ENCODE results near the gene ZNF324B. TPM values are rescaled to one million over a fixed set of nuclear protein-coding genes. Genes with fewer than 3 reads are reported as not detected.
"Not testable (repeated sequence)": the region's sequence is repeated elsewhere in the genome, so short reads cannot be mapped to it uniquely, and the experiment has no call there.

ZNF324B gene
- total RNA-seq, 2 donors from 2014 or later = 8.8 to 14.4 TPM

GRCh38 chr19:58439576-58440554 lies 11.6 kb upstream of the ZNF324B start, which contains the start of gene ZNF132:
ZNF132 (minus strand) TSS chr19:58440153; CDS start chr19:58439821, 332 bp downstream.
- peaks cover 0 to 3% of the 10 kb centered on the region in 2 donors for H3K27me3 Mint-ChIP-seq

GRCh38 chr19:58440556-58440955 lies 10.9 kb upstream of the ZNF324B start:
- Mint-ChIP-seq H3K4me1 (ENCODE audit: low read depth in 2 of 2) (peaks cover 25 to 26% of the 10 kb centered on the region in 2 donors), H3K27ac (peak overlapping the region; percentile 83 to 85), H3K27me3 (peaks cover 0 to 3% of the 10 kb centered on the region in 2 donors), H3K36me3 (peaks cover 52% of the 10 kb centered on the region), H3K9me3 (peaks cover 22% of the 10 kb centered on the region), H3K4me3 (peak overlapping the region; percentile 92)
- ATAC-seq (no peak), DNase-seq (ENCODE audit: low spot score) (no peak)

More at GRCh38 chr19:58439576-58440554, 11.6 kb upstream of the ZNF324B start, which contains the start of gene ZNF132:
- DNase-seq (ENCODE audit: low spot score) (peak; percentile 98), ATAC-seq (peak; percentile 99)
- Mint-ChIP-seq H3K4me3 (peak within 1 kb of the TSS; percentile 92), H3K4me1 (ENCODE audit: low read depth in 2 of 2) (peaks cover 25 to 26% of the 10 kb centered on the region in 2 donors), H3K36me3 (peaks cover 59% of the 10 kb centered on the region), H3K27ac (peak within 1 kb of the TSS; percentile 83 to 85), H3K9me3 (peaks cover 22% of the 10 kb centered on the region)

- not testable (repeated sequence) for ATAC-seq; DNase-seq (ENCODE audit: low spot score); H3K27me3 Mint-ChIP-seq; H3K27ac Mint-ChIP-seq; H3K4me3 Mint-ChIP-seq
- Mint-ChIP-seq H3K4me1 (ENCODE audit: low read depth in 2 of 2) (peaks cover 23 to 26% of the 10 kb centered on the region in 2 donors), H3K9me3 (peaks cover 13% of the 10 kb centered on the region), H3K36me3 (peaks cover 34% of the 10 kb centered on the region)
These were observed 8.4 kb upstream of the ZNF324B start for GRCh38 chr19:58442986-58443385.

- Mint-ChIP-seq H3K36me3 (peaks cover 15% of the 10 kb centered on the region), H3K27me3 (peaks cover 12 to 22% of the 10 kb centered on the region in 2 donors), H3K4me1 (ENCODE audit: low read depth in 2 of 2) (peaks cover 18 to 19% of the 10 kb centered on the region in 2 donors)
- not testable (repeated sequence) for DNase-seq (ENCODE audit: low spot score); H3K9me3 Mint-ChIP-seq; H3K4me3 Mint-ChIP-seq; ATAC-seq; H3K27ac Mint-ChIP-seq
These were observed 2.6 kb upstream of the ZNF324B start for GRCh38 chr19:58448860-58449259.

GRCh38 chr19:58449980-58450379 lies 1.4 kb upstream of the ZNF324B start:
- peaks cover 12 to 18% of the 10 kb centered on the region in 2 donors for H3K27me3 Mint-ChIP-seq
- ATAC-seq; H3K9me3 Mint-ChIP-seq; H3K4me3 Mint-ChIP-seq; DNase-seq (ENCODE audit: low spot score): not testable (repeated sequence)
- peak overlapping the region in 1 of 2 donors; percentile 11 for H3K27ac Mint-ChIP-seq
- H3K36me3 Mint-ChIP-seq = peaks cover 15% of the 10 kb centered on the region
- H3K4me1 Mint-ChIP-seq (ENCODE audit: low read depth in 2 of 2) = peaks cover 19 to 20% of the 10 kb centered on the region in 2 donors

DNA sequence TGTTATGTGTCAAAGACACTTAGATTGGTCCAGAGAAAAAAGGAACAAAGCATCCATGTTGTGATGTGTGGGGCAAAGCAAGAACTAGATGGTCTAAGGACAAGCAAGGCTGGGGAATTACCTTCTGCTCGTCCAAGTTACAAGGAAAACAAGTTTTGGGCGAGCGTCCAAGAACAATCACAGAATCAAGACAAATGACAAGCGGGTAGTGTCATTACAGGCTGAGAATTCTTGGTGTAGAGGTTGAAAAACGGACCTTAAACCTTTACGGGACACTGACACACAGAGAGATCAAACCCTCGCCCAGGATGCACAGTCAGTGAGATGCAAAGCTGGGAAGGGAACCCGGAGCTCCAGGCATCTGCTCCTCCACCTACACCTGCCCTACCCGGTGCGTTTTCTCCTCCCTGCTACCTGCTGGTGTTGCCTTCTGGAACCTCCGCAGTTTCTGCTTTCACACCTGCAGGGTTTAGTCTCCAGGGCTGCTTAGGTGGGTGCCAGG lies 515 bp upstream of the ZNF324B start:
- peak overlapping the region; percentile 11 to 57 for H3K27ac Mint-ChIP-seq
- ATAC-seq = no peak

GRCh38 chr19:58453743-58454142 lies 2.3 kb downstream of the ZNF324B start:
- no peak for ATAC-seq
- Mint-ChIP-seq H3K4me3 (peak overlapping the region; percentile 38), H3K4me1 (ENCODE audit: low read depth in 2 of 2) (peaks cover 19 to 23% of the 10 kb centered on the region in 2 donors), H3K27me3 (peaks cover 0 to 9% of the 10 kb centered on the region in 2 donors), H3K27ac (no peak overlapping the region), H3K9me3 (no peaks in the 10 kb centered on the region), H3K36me3 (peaks cover 6% of the 10 kb centered on the region)
- DNase-seq (ENCODE audit: low spot score) = no peak

More for the DNA sequence above, 515 bp upstream of the ZNF324B start:
- no peaks in the 10 kb centered on the region for H3K9me3 Mint-ChIP-seq
- peaks cover 15% of the 10 kb centered on the region for H3K36me3 Mint-ChIP-seq
- H3K27me3 Mint-ChIP-seq = peaks cover 12 to 18% of the 10 kb centered on the region in 2 donors
- peaks cover 19 to 20% of the 10 kb centered on the region in 2 donors for H3K4me1 Mint-ChIP-seq (ENCODE audit: low read depth in 2 of 2)
- H3K4me3 Mint-ChIP-seq = peak overlapping the region; percentile 93
- DNase-seq (ENCODE audit: low spot score) = no peak

DNA sequence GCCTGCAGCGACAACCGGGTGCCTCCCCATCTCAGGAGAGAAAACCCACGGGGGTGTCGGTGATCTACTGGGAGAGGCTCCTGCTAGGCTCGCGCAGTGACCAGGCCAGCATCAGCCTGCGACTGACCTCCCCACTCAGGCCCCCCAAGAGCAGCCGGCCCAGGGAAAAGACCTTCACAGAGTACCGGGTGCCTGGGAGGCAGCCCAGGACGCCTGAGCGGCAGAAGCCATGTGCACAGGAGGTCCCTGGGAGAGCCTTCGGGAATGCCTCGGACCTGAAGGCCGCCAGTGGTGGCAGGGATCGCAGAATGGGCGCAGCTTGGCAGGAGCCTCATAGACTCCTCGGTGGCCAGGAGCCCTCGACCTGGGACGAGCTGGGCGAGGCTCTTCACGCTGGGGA lies 3.9 kb downstream of the ZNF324B start:
- Mint-ChIP-seq H3K4me1 (ENCODE audit: low read depth in 2 of 2) (peaks cover 19 to 23% of the 10 kb centered on the region in 2 donors), H3K36me3 (no peaks in the 10 kb centered on the region), H3K9me3 (no peaks in the 10 kb centered on the region), H3K27ac (no peak overlapping the region), H3K4me3 (no peak overlapping the region), H3K27me3 (peaks cover 0 to 2% of the 10 kb centered on the region in 2 donors)
- ATAC-seq (no peak), DNase-seq (ENCODE audit: low spot score) (no peak)

DNA sequence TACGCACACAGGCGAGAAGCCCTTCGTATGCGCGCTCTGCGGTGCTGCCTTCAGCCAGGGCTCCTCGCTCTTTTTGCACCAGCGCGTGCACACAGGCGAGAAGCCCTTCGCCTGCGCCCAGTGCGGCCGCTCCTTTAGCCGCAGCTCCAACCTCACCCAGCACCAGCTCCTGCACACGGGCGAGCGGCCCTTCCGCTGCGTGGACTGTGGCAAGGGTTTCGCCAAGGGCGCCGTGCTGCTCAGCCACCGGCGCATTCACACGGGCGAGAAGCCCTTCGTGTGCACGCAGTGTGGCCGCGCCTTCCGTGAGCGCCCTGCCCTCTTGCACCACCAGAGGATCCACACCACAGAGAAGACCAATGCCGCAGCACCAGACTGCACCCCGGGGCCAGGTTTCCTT lies 4.7 kb downstream of the ZNF324B start:
- H3K9me3 Mint-ChIP-seq = no peaks in the 10 kb centered on the region
- H3K27ac Mint-ChIP-seq = no peak overlapping the region
- H3K36me3 Mint-ChIP-seq = no peaks in the 10 kb centered on the region
- no peak overlapping the region for H3K4me3 Mint-ChIP-seq
- DNase-seq (ENCODE audit: low spot score) (no peak), ATAC-seq (no peak)
- H3K27me3 Mint-ChIP-seq = no peaks in the 10 kb centered on the region
- H3K4me1 Mint-ChIP-seq (ENCODE audit: low read depth in 2 of 2) = peaks cover 12 to 16% of the 10 kb centered on the region in 2 donors

DNA sequence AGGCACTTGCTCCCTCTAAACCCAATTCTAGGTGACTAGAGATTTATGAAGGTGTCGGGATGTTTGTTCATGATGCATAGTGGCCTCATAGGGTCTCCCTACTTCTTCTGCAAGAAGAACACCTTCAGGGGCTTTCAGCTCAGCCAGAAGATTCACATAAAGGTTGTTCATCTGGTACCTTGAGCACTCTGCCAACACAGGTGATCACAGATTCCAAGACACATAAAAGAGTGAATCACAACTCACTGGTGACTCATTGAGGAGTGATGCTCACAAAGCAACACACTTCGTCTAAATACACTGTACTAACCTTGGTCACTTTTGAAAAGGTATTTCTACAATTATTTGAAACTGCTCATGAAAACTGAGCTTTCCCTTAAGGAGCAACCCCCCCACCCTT lies 8.6 kb downstream of the ZNF324B start:
- Mint-ChIP-seq H3K27me3 (no peaks in the 10 kb centered on the region), H3K9me3 (no peaks in the 10 kb centered on the region)
- no peak for ATAC-seq

GRCh38 chr19:58466089-58466759 lies 14.8 kb downstream of the ZNF324B start:
- Mint-ChIP-seq H3K27me3 (no peaks in the 10 kb centered on the region), H3K9me3 (no peaks in the 10 kb centered on the region), H3K4me1 (ENCODE audit: low read depth in 2 of 2) (peaks cover 13 to 19% of the 10 kb centered on the region in 2 donors), H3K4me3 (peak overlapping the region; percentile 87), H3K36me3 (no peaks in the 10 kb centered on the region), H3K27ac (peak overlapping the region; percentile 31 to 46)
- ATAC-seq (peak in 1 of 2 donors; percentile 1), DNase-seq (ENCODE audit: low spot score) (no peak)

More for the DNA sequence above, 8.6 kb downstream of the ZNF324B start:
- DNase-seq (ENCODE audit: low spot score) = no peak
- Mint-ChIP-seq H3K36me3 (no peaks in the 10 kb centered on the region), H3K4me3 (no peak overlapping the region), H3K4me1 (ENCODE audit: low read depth in 2 of 2) (peaks cover 0 to 5% of the 10 kb centered on the region in 2 donors), H3K27ac (no peak overlapping the region)

- peak within 1 kb of the TSS; percentile 46 to 78 for H3K27ac Mint-ChIP-seq
- H3K4me1 Mint-ChIP-seq (ENCODE audit: low read depth in 2 of 2) = peaks cover 13 to 19% of the 10 kb centered on the region in 2 donors
- ATAC-seq (peak; percentile 97 to 99), DNase-seq (ENCODE audit: low spot score) (peak; percentile 98)
- H3K36me3 Mint-ChIP-seq = no peaks in the 10 kb centered on the region
- peak within 1 kb of the TSS; percentile 87 for H3K4me3 Mint-ChIP-seq
- no peaks in the 10 kb centered on the region for H3K27me3 Mint-ChIP-seq
- no peaks in the 10 kb centered on the region for H3K9me3 Mint-ChIP-seq
These were observed 15.6 kb downstream of the ZNF324B start, which contains the start of gene ZNF324 for GRCh38 chr19:58466760-58467589. ZNF324 (plus strand) TSS chr19:58467080; CDS start chr19:58469186, 2,106 bp downstream.

Measured in natural killer cell treated with Interleukin-12 subunit alpha and Interleukin-12 subunit beta and Interleukin-15 and Interleukin-18, amount 100 ng/mL, for 72 hours (primary cell).